Measurements from ENCODE around the gene FUS.

Gene FUS

DNA sequence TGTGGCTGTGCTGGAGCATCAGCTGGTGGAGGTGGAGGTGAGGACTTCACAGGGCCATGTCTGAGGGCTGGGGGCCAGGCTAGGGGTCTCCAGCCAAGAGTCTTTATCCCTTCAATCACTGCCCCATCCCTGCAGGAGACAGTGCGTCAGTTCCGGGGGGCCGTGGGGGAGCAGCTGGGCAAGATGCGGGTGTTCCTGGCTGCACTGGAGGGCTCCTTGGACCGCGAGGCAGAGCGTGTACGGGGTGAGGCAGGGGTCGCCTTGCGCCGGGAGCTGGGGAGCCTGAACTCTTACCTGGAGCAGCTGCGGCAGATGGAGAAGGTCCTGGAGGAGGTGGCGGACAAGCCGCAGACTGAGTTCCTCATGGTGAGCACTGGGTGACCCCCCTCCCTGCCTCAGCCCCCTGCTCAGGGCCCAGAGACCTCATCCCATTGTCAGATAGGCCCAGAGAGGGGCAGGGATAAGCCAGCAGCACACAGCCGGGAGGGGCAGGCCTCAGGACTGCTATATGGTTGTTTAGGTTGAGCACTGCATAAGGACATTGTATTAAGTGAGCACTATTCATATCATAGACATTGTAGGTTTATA lies 39.3 kb downstream of the FUS start:
- H3K4me1 Mint-ChIP-seq (ENCODE audit: low read depth), result peaks cover 20% of the 10 kb centered on the region
- peaks cover 46% of the 10 kb centered on the region for H3K27me3 Mint-ChIP-seq
- no peaks in the 10 kb centered on the region for H3K9me3 Mint-ChIP-seq
- H3K4me3 Mint-ChIP-seq, result no peak overlapping the region
- no peak overlapping the region for H3K27ac Mint-ChIP-seq
- no peaks in the 10 kb centered on the region for H3K36me3 Mint-ChIP-seq (ENCODE audit: low read depth)

DNA sequence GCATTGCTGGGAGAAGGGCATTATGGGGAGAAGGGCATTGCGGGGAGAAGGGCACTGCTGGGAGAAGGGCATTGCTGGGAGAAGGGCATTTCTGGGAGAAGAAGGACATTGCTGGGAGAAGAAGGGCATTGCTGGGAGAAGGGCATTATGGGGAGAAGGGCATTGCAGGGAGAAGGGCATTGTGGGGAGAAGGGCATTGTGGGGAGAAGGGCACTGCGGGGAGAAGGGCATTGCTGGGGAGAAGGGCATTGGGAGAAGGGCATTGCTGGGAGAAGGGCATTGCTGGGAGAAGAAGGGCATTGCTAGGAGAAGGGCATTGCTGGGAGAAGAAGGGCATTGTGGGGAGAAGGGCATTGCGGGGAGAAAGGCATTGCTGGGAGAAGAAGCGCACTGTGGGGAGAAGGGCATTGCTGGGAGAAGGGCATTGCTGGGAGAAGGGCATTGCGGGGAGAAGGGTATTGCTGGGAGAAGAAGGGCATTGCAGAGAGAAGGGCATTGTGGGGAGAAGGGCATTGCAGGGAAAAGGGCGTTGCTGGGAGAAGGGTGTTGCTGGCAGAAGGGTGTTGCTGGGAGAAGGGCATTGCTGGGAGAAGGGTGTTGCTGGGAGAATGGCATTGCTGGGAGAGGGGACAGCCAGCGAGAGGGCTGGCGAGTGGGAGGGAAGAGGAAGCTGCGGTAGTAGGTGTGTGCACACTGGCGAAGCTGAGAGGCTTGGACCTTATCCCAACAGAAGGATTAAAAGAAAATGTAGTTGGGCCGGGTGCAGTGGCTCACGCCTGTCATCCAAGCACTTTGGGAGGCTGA lies 41.6 kb downstream of the FUS start:
- Mint-ChIP-seq H3K9me3 (no peaks in the 10 kb centered on the region), H3K27me3 (peaks cover 33% of the 10 kb centered on the region), H3K4me3 (no peak overlapping the region), H3K4me1 (ENCODE audit: low read depth) (peaks cover 4% of the 10 kb centered on the region), H3K27ac (no peak overlapping the region), H3K36me3 (ENCODE audit: low read depth) (no peaks in the 10 kb centered on the region)

DNA sequence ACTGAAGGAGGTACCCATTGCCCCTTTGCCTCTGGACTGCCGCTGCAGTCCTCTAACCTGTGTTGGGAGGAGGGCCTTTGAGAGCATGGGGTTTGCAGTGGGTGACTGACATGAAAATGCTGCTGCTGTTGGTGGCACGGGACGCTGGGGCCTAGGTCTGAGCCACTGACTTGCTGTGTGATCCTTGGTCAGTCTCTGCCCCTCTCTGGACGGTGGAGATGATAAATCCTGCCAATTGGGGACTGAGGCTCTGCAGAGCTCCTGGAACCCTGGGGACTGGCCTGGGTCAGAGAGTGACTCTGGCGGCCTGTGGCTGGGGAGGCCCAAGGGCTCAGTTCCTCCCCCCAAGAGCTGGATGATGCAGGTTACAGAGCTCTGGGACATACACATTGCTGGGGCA lies 43.1 kb downstream of the FUS start:
- H3K27me3 Mint-ChIP-seq, result peaks cover 18% of the 10 kb centered on the region
- no peak overlapping the region for H3K4me3 Mint-ChIP-seq
- H3K9me3 Mint-ChIP-seq, result no peaks in the 10 kb centered on the region
- H3K4me1 Mint-ChIP-seq (ENCODE audit: low read depth), result no peaks in the 10 kb centered on the region
- no peak overlapping the region for H3K27ac Mint-ChIP-seq
- no peaks in the 10 kb centered on the region for H3K36me3 Mint-ChIP-seq (ENCODE audit: low read depth)

DNA sequence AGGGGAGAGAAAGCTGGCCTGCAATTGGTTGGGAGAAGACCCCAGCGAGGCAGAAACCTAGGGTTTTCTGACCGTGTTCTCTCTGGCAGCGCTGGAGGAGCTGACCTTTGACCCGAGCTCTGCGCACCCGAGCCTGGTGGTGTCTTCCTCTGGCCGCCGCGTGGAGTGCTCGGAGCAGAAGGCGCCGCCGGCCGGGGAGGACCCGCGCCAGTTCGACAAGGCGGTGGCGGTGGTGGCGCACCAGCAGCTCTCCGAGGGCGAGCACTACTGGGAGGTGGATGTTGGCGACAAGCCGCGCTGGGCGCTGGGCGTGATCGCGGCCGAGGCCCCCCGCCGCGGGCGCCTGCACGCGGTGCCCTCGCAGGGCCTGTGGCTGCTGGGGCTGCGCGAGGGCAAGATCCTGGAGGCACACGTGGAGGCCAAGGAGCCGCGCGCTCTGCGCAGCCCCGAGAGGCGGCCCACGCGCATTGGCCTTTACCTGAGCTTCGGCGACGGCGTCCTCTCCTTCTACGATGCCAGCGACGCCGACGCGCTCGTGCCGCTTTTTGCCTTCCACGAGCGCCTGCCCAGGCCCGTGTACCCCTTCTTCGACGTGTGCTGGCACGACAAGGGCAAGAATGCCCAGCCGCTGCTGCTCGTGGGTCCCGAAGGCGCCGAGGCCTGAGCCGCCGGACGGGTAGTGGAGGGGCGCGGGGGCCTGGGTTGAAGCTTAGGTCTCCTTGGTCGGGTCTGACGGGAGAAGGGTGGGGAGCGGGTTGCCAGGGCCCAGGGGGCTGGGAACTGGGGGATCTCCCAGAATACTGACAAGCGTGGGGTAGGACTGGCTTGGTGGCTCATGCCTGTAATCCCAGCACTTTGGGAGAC lies 44.4 kb downstream of the FUS start:
- Mint-ChIP-seq H3K9me3 (no peaks in the 10 kb centered on the region), H3K27ac (no peak overlapping the region), H3K36me3 (ENCODE audit: low read depth) (no peaks in the 10 kb centered on the region), H3K4me3 (no peak overlapping the region), H3K27me3 (peaks cover 9% of the 10 kb centered on the region), H3K4me1 (ENCODE audit: low read depth) (no peaks in the 10 kb centered on the region)

DNA sequence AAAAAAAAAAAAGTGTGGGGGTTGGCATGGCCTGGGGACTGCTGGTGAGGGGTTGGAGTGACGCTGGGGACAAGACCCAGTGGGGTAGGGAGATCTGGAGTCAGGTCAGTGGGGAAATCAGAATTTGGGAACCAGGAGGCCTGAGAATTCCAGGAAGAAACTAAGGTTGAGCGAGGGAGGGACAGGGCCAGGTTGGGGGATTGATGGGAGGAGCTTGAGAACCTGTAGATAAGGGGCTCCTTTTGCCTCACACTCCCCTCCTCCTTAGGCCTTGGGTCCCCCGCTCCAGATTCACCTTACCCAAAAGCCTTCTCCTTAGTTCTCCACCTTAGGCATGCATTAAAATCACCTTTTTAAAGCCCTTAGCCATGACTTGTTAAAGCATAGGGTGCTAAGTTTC lies 45.3 kb downstream of the FUS start:
- Mint-ChIP-seq H3K27ac (no peak overlapping the region), H3K4me3 (no peak overlapping the region), H3K27me3 (peaks cover 12% of the 10 kb centered on the region), H3K4me1 (ENCODE audit: low read depth) (no peaks in the 10 kb centered on the region), H3K36me3 (ENCODE audit: low read depth) (no peaks in the 10 kb centered on the region), H3K9me3 (no peaks in the 10 kb centered on the region)

DNA sequence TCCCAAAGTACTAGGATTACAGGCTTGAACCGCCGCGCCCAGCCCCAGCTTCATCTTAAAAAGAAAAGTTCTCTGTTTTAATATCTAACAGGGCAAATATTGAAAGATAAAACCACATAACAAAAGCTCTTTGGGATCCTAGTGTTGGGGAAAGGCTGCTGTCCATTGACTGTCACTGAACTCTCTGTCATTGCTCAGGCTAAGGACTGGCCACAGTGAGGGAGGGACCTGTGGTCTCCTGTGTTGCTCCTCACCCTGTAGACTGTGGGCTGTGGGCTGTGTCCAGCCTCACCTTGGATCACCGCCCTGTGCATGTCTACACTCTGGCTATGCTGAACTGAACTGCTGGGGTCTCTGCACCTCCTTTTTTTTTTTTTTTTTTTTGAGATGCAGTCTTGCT lies 48.3 kb downstream of the FUS start:
- Mint-ChIP-seq H3K27ac (no peak overlapping the region), H3K4me1 (ENCODE audit: low read depth) (no peaks in the 10 kb centered on the region), H3K4me3 (no peak overlapping the region), H3K27me3 (peaks cover 4% of the 10 kb centered on the region), H3K36me3 (ENCODE audit: low read depth) (no peaks in the 10 kb centered on the region), H3K9me3 (no peaks in the 10 kb centered on the region)

DNA sequence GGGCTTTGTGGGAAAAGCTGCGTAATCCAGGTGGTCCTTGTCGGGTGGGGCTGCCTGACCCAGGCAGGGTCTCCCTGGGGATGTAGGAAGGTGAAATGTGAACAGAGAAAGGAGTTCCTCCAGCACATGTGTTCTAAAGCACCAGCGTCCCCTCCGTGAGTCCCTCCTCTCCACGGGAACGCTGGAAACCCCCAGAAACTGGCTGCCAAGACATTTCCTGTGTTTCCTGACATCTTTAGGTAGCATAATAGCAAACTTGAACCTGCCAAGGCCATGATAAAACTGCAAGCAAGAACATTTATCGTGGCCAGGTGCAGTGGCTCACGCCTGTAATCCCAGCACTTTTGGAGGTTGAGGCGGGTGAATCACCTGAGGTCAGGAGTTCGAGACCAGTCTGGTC lies 49.6 kb downstream of the FUS start:
- no peaks in the 10 kb centered on the region for H3K9me3 Mint-ChIP-seq
- no peaks in the 10 kb centered on the region for H3K36me3 Mint-ChIP-seq (ENCODE audit: low read depth)
- peaks cover 4% of the 10 kb centered on the region for H3K27me3 Mint-ChIP-seq
- H3K4me1 Mint-ChIP-seq (ENCODE audit: low read depth), result no peaks in the 10 kb centered on the region
- no peak overlapping the region for H3K4me3 Mint-ChIP-seq
- H3K27ac Mint-ChIP-seq, result no peak overlapping the region

DNA sequence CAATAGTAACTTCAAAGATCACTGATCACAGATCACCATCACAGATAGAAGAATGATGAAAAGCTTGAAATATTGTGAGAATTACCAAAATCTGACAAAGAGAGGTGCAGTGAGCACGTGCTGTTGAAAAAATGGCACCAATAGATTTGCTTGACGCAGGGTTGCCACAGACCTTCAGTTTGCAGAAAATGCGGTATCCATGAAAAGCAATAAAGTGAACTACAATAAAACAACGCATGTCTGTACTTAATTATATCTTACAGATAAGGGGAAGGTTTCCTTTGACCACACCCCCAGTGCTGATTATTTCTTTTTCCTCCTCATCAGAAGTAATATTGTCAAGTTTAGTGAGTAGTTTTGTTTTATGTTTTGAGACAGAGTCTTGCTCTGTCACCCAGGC lies 58.1 kb downstream of the FUS start:
- Mint-ChIP-seq H3K27ac (no peak overlapping the region), H3K27me3 (no peaks in the 10 kb centered on the region), H3K4me1 (ENCODE audit: low read depth) (no peaks in the 10 kb centered on the region), H3K9me3 (no peaks in the 10 kb centered on the region), H3K4me3 (no peak overlapping the region), H3K36me3 (ENCODE audit: low read depth) (no peaks in the 10 kb centered on the region)

All from stimulated activated naive CD8-positive, alpha-beta T cell treated with anti-CD3 and anti-CD28 coated beads, Interleukin-15, Interleukin-2, amounts not matched to agents 100 ng/mL and 50 ng/mL, for 24 hours (primary cell).